ENCODE data around the gene HOXB2. TPM values are rescaled to one million over a fixed set of nuclear protein-coding genes. Genes with fewer than 3 reads are reported as not detected.

Gene HOXB2
- total and polyA plus RNA-seq, 2 of the 8 experiments (the other 6 are each of a cell fraction or from before 2014, with no cell fraction given): not detected

DNA sequence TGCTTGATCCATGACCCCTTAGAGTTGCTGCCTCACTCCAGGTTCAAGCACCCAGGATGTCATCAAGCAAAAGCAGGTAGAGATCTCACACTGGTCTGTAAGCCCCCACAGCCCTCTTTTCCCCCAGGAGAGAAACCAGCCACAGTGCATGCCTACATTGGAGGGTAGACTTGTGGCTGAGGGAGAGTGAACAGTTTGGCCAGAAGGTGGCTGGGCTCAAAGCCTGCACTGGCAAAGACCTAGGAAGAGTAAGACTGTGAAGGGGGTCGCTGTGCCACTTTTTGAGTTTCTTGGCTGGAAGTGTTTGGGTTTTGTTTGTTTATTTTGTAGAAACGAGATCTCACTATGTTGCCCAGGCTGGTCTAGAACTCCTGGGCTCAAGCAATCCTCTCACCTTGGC, 42.6 kb downstream of the HOXB2 start (continued):
- TF ChIP-seq SIRT6 (IDR thresholded peaks at IDR 0.05; ENCODE audit: low read length): no peak
- no peak for TF ChIP-seq TBP (IDR thresholded peaks at IDR 0.05; ENCODE audit: low read depth, low read length)
